ENCODE measurements around the gene TBL1Y.

GRCh38 chrY:7110086-7110485 lies 199.6 kb downstream of the TBL1Y start:
- TF ChIP-seq, protein P1, sequence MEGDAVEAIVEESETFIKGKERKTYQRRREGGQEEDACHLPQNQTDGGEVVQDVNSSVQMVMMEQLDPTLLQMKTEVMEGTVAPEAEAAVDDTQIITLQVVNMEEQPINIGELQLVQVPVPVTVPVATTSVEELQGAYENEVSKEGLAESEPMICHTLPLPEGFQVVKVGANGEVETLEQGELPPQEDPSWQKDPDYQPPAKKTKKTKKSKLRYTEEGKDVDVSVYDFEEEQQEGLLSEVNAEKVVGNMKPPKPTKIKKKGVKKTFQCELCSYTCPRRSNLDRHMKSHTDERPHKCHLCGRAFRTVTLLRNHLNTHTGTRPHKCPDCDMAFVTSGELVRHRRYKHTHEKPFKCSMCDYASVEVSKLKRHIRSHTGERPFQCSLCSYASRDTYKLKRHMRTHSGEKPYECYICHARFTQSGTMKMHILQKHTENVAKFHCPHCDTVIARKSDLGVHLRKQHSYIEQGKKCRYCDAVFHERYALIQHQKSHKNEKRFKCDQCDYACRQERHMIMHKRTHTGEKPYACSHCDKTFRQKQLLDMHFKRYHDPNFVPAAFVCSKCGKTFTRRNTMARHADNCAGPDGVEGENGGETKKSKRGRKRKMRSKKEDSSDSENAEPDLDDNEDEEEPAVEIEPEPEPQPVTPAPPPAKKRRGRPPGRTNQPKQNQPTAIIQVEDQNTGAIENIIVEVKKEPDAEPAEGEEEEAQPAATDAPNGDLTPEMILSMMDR (IDR thresholded peaks at IDR 0.05 in 8 of 11, conservative IDR thresholded peaks at IDR 0.05 in 3 of 11), result no peak
- TF ChIP-seq POLR2A (IDR thresholded peaks at IDR 0.05), result no peak
